Cerebellar cortex (tissue), 1 donor: Measurements from ENCODE around the gene TMEM244.
A peak's percentile ranks its signal among the peaks of the same experiment; 100 is the strongest.
"Not testable (repeated sequence)": the region's sequence is repeated elsewhere in the genome, so short reads cannot be mapped to it uniquely, and the experiment has no call there.

Source experiments
- DNase-seq: peaks from one replicate; pipeline ENCODE4 v3.0.0-alpha.2; 2015; ENCODE audit warnings: low spot score

The TMEM244 gene

GRCh38 chr6:129812145-129812777, 48.9 kb downstream of the TMEM244 start:
- DNase-seq = no peak

DNA sequence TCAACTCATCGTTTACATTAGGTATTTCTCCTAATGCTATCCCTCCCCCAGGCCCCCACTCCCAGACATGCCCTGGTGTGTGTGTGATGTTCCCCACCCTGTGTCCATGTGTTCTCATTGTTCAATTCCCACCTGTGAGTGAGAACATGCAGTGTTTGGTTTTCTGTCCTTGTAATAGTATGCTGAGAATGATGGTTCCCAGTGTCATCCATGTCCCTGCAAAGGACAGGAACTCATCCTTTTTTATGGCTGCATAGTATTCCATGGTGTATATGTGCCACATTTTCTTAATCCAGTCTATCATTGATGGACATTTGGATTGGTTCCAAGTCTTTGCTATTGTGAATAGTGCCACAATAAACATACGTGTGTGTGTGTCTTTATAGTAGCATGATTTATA, 54.0 kb downstream of the TMEM244 start:
- not testable (repeated sequence) for DNase-seq

- not testable (repeated sequence) for DNase-seq
Observed at GRCh38 chr6:129802920-129803319, 58.2 kb downstream of the TMEM244 start.

DNA sequence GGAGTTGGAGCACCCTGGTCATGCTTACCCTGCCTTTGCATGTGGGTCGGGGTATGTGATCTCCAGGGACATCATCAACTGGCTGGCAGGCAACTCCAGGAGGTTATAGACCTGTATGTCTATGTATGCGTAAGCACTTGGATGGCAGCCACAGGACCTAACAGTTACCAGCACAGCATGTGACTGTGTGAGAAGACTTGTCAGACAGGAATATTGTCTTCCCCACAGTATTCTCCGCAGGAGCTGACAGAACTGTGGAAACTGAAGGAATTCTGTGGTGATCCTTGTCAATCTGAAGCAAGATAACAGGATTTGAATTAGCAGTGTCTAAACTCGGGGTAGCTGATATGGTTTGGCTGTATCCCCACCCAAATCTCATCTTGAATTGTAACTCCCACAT, 59.2 kb downstream of the TMEM244 start:
- DNase-seq = no peak

- DNase-seq = no peak
Observed at GRCh38 chr6:129795261-129795660, 65.9 kb downstream of the TMEM244 start.

GRCh38 chr6:129793447-129793846, 67.7 kb downstream of the TMEM244 start:
- no peak for DNase-seq

- DNase-seq = no peak
Observed at GRCh38 chr6:129792049-129792448, 69.1 kb downstream of the TMEM244 start.

- DNase-seq = no peak
Observed at GRCh38 chr6:129790785-129791184, 70.3 kb downstream of the TMEM244 start.

DNA sequence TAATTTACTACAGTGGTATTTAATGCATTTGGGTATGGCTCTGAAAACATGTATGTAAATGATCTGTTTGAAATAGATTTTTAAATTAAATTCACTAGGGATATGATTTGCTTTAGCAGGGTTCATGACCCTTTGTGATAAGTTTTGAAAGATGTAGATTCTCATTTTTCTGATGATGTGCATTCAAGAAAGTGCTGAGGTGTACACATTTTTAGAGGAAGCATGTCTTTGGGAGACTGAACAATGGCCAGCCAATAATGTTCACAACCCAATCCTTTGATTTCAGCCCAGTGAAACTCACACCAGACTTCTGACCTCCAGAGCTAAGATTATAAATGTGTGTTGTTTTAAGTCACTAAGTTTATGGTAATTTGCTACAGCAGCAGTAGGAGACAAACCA, 71.1 kb downstream of the TMEM244 start:
- DNase-seq = no peak

- DNase-seq = no peak
Observed at GRCh38 chr6:129787816-129788215, 73.3 kb downstream of the TMEM244 start.

DNA sequence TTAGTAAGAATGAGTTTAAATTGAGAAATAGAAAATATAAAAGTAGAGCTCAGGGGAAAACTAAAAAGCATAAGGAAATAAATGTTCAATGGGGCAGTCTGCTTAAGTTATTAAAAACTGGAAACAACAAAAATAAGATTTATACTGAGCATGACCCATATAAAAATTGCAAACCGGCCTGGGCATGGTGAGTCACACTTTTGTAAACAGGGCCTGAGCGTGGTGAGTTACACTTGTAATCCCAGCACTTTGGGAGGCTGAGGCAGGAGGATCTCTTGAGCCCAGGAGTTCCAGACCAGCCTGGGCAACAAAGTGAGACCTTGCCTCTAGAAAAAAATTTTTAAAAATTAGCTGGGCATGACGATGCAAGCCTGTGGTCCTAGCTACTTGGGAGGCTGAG, 74.6 kb downstream of the TMEM244 start:
- DNase-seq = no peak

- DNase-seq = peak; percentile 58
Observed at GRCh38 chr6:129785756-129786135, 75.4 kb downstream of the TMEM244 start.

DNA sequence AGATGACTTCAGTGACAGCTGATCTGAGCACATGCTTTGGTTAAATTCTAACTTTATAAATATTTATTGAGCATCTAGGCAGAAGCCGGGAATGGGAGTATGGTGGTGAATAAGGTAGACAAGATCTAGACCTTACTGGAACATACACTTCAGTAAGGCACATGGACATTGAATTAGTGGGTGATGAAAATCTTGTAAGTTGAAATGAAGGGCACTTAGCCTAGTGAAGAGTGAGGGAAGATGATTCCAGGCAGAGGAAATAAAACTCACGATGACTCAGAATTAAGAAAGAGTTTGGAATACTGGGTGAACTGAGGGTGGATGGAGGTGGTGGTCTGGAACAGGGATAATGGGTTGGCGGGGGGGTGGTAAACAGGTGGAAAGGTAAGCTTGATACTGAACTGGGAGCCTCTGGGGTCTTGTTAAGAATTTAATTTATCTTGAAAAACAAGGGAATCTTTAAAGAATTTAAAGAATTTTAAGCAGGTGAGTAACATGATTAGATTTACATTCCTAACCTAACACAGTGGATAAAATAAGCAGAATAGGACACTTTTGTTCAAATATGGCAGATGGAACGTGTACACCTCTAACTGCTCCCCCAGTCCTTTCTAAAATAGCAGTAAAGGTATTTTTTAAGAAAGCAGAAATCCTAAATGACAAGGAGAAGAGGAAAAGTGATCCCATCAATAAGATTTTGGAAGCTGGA, 75.9 kb downstream of the TMEM244 start:
- peak; percentile 77 for DNase-seq
